ENCODE measurements around the gene C1orf167. TPM values are rescaled to one million over a fixed set of nuclear protein-coding genes. Genes with fewer than 3 reads are reported as not detected.

C1orf167 gene
- total RNA-seq, 1 donor from 2014 or later = not detected

- no peaks in the 10 kb centered on the region for H3K36me3 Mint-ChIP-seq (ENCODE audit: low read depth)
- TF ChIP-seq CTCF (conservative IDR thresholded peaks at IDR 0.05) = no peak
- no peak for DNase-seq (ENCODE audit: low read depth, low spot score)
- H3K9me3 Mint-ChIP-seq = no peaks in the 10 kb centered on the region
- no peaks in the 10 kb centered on the region for H3K27me3 Mint-ChIP-seq (ENCODE audit: low read depth)
- H3K4me1 Mint-ChIP-seq = peaks cover 5% of the 10 kb centered on the region
- H3K27ac Mint-ChIP-seq (ENCODE audit: unreplicated experiment) = no peak overlapping the region
- H3K4me3 Mint-ChIP-seq = no peak overlapping the region
These were observed 25.3 kb downstream of the C1orf167 start for GRCh38 chr1:11787251-11787803.

- DNase-seq (ENCODE audit: low read depth, low spot score) = no peak
- H3K27me3 Mint-ChIP-seq (ENCODE audit: low read depth) = no peaks in the 10 kb centered on the region
- H3K4me3 Mint-ChIP-seq = no peak overlapping the region
These were observed 25.9 kb downstream of the C1orf167 start for GRCh38 chr1:11787804-11788436.

GRCh38 chr1:11788549-11789053 lies 26.6 kb downstream of the C1orf167 start:
- H3K36me3 Mint-ChIP-seq (ENCODE audit: low read depth) = no peaks in the 10 kb centered on the region
- H3K4me1 Mint-ChIP-seq = peaks cover 5% of the 10 kb centered on the region
- no peak for TF ChIP-seq CTCF (conservative IDR thresholded peaks at IDR 0.05)
- no peak overlapping the region for H3K4me3 Mint-ChIP-seq
- no peaks in the 10 kb centered on the region for H3K27me3 Mint-ChIP-seq (ENCODE audit: low read depth)
- H3K9me3 Mint-ChIP-seq = no peaks in the 10 kb centered on the region
- DNase-seq (ENCODE audit: low read depth, low spot score) = no peak
- no peak overlapping the region for H3K27ac Mint-ChIP-seq (ENCODE audit: unreplicated experiment)

More at GRCh38 chr1:11787804-11788436, 25.9 kb downstream of the C1orf167 start:
- no peak for TF ChIP-seq CTCF (conservative IDR thresholded peaks at IDR 0.05)
- Mint-ChIP-seq H3K9me3 (no peaks in the 10 kb centered on the region), H3K36me3 (ENCODE audit: low read depth) (no peaks in the 10 kb centered on the region), H3K4me1 (peaks cover 5% of the 10 kb centered on the region), H3K27ac (ENCODE audit: unreplicated experiment) (peak overlapping the region; percentile 43)

GRCh38 chr1:11789126-11790067 lies 27.4 kb downstream of the C1orf167 start:
- no peaks in the 10 kb centered on the region for H3K36me3 Mint-ChIP-seq (ENCODE audit: low read depth)
- no peak for DNase-seq (ENCODE audit: low read depth, low spot score)
- peaks cover 5% of the 10 kb centered on the region for H3K4me1 Mint-ChIP-seq
- H3K9me3 Mint-ChIP-seq = no peaks in the 10 kb centered on the region
- TF ChIP-seq CTCF (conservative IDR thresholded peaks at IDR 0.05) = no peak
- no peaks in the 10 kb centered on the region for H3K27me3 Mint-ChIP-seq (ENCODE audit: low read depth)
- no peak overlapping the region for H3K27ac Mint-ChIP-seq (ENCODE audit: unreplicated experiment)
- H3K4me3 Mint-ChIP-seq = no peak overlapping the region

GRCh38 chr1:11790101-11790879 lies 28.3 kb downstream of the C1orf167 start:
- H3K27ac Mint-ChIP-seq (ENCODE audit: unreplicated experiment) = no peak overlapping the region
- H3K4me1 Mint-ChIP-seq = peaks cover 3% of the 10 kb centered on the region
- DNase-seq (ENCODE audit: low read depth, low spot score) = no peak

More at GRCh38 chr1:11790101-11790879, 28.3 kb downstream of the C1orf167 start:
- Mint-ChIP-seq H3K36me3 (ENCODE audit: low read depth) (no peaks in the 10 kb centered on the region), H3K9me3 (no peaks in the 10 kb centered on the region), H3K4me3 (no peak overlapping the region), H3K27me3 (ENCODE audit: low read depth) (no peaks in the 10 kb centered on the region)
- no peak for TF ChIP-seq CTCF (conservative IDR thresholded peaks at IDR 0.05)

Measured in neural crest cell (in vitro differentiated cells).